ENCODE measurements around the gene SMC4.
"Not testable (repeated sequence)": the region's sequence is repeated elsewhere in the genome, so short reads cannot be mapped to it uniquely, and the experiment has no call there.

SMC4 gene

DNA sequence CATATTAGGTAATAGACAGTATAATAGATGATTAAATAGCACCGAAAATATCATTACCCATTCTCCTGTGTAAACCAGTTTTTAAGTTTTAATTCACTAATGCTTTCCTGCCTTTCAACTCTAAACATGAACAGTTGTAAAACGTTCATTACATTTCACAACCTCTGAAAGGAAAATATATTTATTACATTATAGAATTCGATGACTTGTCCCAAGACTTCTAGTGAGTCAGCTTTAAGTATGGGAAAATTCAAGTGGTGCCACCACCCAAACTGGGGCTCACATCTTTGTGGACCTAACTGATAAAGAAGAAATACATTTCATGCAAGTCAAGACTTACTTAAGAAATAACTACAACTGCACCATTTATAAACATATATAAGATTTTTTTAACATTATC, 48.1 kb downstream of the SMC4 start:
- DNase-seq, result no peak

- DNase-seq, result no peak
Observed at GRCh38 chr3:160448845-160449635, 49.6 kb downstream of the SMC4 start.

DNA sequence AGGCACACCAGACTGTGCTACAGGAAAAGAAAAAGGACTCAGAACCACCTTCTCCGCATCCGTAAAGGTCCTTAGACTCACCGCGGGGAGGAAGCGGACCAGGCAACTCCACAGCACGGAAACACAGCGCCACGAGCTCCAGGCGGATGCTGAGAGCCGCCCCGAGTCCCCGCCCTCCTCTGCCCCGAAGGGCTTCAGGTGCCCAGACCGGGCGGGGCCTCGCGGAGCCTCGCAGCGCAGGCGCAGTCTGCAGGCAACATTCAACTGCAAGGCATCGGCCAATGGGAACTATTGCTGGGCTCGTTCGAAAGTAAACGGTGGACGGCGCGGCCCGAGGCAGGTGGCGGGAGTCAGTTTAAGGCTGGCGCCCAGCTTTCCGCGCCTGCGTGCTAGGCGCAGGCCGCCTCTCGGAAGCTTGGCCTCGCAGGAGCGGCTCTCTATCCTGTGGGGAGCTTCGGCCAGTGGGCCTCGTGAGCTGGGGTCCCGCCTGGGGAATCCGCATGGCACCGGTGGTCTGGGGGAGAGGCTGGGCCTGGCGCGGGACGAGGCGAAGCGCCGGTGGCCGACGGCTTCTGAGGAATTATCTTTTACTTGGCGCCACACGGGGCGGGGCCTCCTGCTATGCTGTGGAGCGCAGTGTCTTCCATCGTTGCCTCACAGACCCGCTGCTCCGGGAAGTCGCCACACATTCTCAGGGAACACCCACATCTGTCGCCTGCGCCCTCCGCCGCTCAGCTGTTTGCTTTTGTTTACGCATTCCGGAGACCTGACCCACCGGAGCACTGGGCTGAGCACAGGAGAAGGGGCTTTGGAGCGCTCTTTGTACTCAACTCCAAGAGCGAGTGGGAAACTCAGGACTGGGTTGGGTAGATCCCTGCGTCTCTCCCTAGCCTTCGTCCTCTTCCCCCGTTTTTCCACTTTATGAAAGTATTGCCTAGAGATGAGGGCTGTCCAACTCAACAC, 50.5 kb downstream of the SMC4 start, which contains the start of gene TRIM59:
TRIM59 (minus strand) TSS at position 151 of the 963 bp plus-strand sequence. CDS start 10,603 bp downstream, outside the sequence.
- DNase-seq, result peak; percentile 92 to 93

DNA sequence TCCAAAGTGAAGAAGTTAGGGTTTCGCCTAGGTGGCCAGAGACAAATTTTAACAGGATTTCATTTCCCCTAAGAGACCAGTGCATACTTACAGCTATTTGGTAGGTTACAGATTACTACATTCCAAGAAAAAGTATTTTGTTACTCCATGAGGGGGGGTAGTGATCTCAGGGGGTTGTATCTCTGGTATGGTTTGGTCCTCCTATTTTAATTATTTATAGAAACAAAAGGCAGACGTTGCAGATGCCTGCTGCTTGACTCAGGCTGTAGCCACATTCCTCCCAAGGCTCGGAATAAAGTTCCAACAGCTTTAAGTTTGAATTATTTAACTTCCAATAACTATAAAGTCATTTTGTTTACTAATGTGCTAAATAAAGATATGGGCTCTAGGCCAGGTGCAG, 51.4 kb downstream of the SMC4 start:
- no peak for DNase-seq

DNA sequence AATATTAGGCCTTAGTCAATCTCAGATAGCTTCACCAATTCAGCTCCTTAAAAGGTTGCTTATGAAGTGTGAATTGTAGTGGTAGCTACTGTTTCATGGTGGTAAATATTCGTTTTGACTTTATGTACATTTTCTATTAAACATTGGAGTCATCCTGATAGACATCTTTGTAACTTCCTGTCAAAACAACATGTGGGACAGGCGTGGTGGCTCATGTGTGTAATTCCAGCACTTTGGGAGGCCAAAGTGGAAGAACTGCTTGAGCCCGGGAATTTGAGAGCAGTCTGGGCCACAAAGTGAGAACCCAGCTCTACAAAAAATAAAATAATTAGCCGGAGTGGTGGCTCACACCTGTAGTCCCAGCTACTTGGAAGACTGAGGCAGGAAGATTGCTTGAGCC, 52.2 kb downstream of the SMC4 start:
- DNase-seq, result no peak

DNA sequence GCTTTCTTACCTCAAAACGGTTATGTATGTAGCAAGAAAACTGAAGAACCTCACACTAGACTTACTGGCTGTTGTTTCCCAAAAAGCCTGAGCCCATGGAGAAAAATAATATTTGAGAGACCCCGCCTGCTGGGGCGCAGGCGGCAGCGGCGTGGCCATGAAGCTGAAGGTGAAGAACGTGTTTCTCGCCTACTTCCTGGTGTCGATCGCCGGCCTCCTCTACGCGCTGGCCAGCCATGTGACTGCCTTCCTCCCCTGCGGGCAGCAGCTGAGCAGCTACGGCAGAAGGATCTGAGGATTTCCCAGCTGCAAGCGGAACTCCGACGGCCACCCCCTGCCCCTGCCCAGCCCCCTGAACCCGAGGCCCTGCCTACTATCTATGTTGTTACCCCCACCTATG, 52.8 kb downstream of the SMC4 start:
- DNase-seq, result not testable (repeated sequence)

DNA sequence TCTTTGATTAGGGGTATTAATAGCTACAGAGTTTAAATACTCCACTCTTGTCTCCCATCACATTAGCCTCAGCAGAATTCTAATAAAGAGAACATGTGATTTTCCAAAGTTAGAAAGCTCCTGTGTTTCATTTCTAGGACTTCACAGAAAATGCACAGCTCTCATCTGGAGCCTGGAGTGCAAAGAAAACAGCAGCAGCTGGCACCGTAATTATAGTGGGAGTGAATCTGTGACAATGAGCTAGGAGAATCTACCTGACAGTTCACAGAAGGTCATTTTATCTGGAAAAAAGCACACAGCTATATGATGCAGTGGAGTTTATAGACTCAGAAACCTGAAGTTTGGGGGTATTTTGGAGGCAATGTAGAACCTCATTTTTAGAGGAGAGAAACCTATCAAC, 55.5 kb downstream of the SMC4 start:
- DNase-seq, result no peak

DNA sequence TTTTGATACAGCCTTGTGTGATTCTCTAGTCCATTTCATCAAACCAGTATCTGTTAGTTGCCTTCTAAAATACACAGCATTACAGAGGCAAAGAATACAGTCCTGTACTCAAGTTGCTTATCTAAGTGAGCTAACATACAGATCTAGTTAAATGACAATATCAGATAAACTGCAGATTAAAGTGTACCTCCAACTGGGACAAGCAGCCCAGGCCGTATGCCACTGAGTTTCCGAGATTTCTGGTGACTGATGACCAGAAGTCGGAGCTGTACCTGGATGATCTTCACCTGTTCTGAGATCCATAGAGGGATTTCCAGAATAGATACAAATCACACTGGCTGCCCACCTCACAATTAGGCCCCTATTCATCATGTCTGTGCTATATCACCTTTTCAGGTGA, 56.4 kb downstream of the SMC4 start:
- no peak for DNase-seq

DNA sequence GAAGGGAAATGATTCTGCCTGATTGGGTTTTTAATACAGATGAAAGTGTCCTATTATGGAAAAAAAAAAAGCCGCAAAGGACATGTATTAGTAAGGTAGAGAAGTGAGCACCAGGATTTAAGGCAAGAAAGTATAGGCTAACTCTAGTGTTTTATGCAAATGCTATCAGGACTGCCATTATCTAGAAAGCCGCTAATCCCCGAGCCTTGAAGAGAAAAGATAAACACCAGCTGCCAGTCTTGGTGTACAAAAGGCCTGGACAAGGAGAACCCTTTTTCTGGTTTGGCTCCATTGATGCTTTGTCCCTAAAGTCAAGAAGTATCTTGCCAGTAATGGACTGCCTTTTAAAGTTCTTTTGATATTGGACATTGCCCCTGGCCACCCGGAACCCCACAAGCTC, 58.7 kb downstream of the SMC4 start:
- DNase-seq, result no peak

GRCh38 chr3:160459450-160459970, 60.1 kb downstream of the SMC4 start:
- DNase-seq, result no peak

DNA sequence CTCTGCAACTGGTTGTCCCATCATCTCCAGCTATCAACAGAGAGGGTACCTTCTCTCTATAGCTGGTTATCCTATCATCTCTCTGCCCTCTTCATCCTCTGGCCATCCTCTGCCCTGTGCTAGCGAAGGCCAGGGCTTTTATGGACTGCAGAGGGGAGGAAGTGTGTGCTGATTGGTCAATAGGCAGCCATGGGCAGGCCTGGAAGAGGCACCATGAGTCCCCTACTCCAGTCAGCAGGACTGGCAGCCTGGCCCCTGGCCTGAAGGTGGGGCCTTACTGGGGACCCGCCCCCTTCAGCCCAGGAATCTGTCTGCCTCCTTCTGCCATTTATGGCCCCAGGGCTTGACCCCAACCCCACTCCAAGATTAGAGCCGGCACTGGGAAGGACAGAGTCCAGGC, 60.6 kb downstream of the SMC4 start:
- DNase-seq, result no peak

DNA sequence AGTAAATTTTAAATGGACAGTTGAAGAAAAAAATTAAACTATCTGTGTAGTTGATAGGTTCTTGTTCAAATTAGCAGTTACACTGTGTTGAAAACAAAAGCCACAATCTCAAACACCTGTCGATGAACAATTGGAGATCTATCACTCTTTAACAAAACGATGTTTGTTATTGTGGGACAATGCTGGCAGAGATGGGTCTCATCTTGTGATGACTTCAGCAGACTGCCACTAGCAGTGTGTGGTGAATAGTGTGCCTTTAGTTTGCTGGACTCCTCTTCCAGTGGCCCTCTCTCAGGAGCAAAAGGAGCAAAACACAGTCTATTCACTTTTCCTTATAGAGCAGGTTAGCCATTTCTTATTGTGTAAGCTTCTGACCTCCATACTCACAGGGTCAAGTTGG, 64.9 kb downstream of the SMC4 start:
- no peak for DNase-seq

GRCh38 chr3:160464971-160465370, 65.5 kb downstream of the SMC4 start:
- no peak for DNase-seq

DNA sequence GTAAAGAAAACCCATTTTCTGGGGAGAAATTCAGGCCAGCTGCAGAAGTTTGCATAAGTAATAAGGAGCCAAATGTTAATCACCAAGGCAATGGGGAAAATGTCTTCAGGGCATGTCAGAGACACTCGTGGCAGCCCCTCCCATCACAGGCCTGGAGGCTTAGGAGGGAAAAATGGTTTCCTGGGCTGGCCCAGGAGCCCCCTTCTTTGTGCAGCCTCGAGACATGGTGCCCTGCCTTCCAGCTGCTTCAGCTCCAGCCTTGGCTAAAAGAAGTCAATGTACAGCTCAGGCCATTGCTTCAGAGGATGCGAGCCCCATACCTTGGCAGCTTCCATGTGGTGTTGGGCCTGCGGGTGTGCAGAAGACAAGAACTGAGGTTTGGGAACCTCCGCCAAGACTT, 70.7 kb downstream of the SMC4 start:
- DNase-seq, result no peak

DNA sequence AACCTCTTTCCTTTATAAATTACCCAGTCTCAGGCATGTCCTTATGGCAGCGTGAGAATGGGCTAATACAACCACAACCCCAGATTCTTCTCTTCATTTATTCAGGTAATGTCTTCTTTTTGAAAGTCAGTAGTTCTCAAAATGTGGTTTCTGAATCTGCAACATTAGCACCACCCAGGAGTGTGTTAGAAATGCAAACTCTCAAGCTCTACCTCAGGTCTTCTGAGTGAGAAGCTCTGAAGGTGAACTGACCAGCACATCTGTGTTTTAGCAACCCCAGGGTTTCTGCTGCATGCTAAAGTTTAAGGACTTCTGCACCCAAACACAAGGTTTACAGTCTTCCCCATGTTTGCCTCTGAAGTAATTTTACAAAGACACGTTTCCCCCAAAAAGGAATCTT, 72.4 kb downstream of the SMC4 start:
- no peak for DNase-seq

DNA sequence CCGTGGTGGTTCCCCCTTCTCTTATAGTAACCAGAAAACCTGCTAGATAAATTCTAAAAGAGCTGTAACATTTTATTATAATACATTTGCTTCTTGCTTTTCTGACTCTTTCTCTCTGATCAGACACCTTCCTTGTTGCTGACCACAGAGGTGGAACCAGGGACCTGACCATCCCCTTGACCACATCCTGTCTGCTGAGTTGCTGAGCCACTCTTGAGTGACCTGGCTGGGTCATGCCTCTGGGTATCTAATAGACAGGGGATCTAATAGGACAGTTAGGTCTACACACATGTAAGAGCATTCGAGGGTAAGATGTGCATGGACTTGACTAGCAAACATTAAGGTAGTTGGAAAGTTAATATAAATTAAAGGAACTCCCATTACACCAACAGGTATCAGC, 72.9 kb downstream of the SMC4 start:
- no peak for DNase-seq

- DNase-seq, result no peak
Observed at GRCh38 chr3:160473221-160473620, 73.8 kb downstream of the SMC4 start.

GRCh38 chr3:160473978-160474377, 74.5 kb downstream of the SMC4 start:
- no peak for DNase-seq

GRCh38 chr3:160474416-160474838, 75.0 kb downstream of the SMC4 start:
- DNase-seq, result no peak

- DNase-seq, result no peak
Observed at GRCh38 chr3:160475153-160475552, 75.7 kb downstream of the SMC4 start.

GRCh38 chr3:160475884-160476283, 76.4 kb downstream of the SMC4 start:
- DNase-seq, result no peak

- no peak for DNase-seq
Observed at GRCh38 chr3:160477750-160478149, 78.3 kb downstream of the SMC4 start.

DNA sequence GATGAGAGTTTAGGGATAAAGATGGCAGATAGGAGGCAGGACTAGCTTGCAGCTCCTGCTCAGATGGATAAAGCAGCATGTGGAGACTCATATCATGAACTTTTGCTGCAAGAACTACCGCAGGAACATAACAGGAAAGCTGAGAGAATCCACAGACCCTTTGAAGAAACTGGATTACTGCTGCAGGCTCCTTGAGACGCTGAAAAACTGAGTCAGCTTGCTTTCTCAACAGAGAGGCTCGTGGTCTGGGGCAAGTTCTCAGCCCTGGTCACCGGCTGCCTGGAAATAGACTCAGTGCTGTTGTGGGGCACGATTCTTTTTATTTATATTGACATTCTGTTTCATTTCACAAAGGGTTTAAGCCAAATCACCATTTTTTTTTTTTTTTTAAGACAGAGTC, 78.9 kb downstream of the SMC4 start:
- no peak for DNase-seq

DNA sequence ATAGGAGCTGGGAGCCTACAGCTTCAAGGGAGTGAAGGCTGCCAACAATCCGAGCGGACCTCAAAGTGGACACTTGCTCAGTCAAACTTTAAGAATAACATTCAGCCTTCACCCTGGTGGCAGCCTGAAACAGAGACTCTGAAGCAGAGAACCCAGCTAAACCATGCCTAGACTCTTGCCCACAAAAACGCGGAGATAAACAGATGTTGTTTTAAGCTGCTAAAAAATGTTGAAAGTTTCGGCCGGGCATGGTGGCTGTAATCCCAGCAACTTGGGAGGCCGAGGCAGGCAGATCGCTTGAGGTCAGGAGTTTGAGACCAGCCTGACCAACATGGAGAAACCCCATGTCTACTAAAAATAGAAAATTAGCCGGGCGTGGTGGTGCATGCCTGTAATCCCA, 79.9 kb downstream of the SMC4 start:
- no peak for DNase-seq

Data from stimulated activated CD4-positive, alpha-beta T cell treated with anti-CD3 and anti-CD28 coated beads, Interleukin-2, amount 100 ng/mL, for 48 hours (primary cell).